ENCODE measurements around the gene FBXW8.

GRCh38 chr12:116881877-116882507, 28.8 kb upstream of the FBXW8 start:
- TF ChIP-seq CTCF (IDR thresholded peaks at IDR 0.05): no peak
- no peak for TF ChIP-seq POLR2A (IDR thresholded peaks at IDR 0.05)
- no peak for TF ChIP-seq POLR2AphosphoS5 (IDR thresholded peaks at IDR 0.05; ENCODE audit: insufficient read depth in 1 of 2, low read depth in 1 of 2)

Data from vagina (tissue), 2 donors.